SU-DHL-6 (cell line): Measurements from ENCODE around the gene SIX3.

Experiments used
- EZH2phosphoT487 ChIP-seq: fragments of 200-600 bp; sonication (generic), shearing (Covaris generic); conservative IDR thresholded peaks from 2 replicates; pipeline ENCODE4 v1.6.1; 2018; ENCODE audit warnings: mild to moderate bottlenecking, antibody characterized with exemption, low read length, moderate library complexity, mixed read lengths
- TF ChIP-seq, protein P1 (sequence below): fragments of 200-600 bp; sonication (generic); IDR thresholded peaks from one replicate; pipeline ENCODE4 v1.5.1; 2017; ENCODE audit warnings: antibody characterized with exemption, mild to moderate bottlenecking, low read length, moderate library complexity; ENCODE audit not compliant: insufficient read depth, poor library complexity, severe bottlenecking

DNA sequence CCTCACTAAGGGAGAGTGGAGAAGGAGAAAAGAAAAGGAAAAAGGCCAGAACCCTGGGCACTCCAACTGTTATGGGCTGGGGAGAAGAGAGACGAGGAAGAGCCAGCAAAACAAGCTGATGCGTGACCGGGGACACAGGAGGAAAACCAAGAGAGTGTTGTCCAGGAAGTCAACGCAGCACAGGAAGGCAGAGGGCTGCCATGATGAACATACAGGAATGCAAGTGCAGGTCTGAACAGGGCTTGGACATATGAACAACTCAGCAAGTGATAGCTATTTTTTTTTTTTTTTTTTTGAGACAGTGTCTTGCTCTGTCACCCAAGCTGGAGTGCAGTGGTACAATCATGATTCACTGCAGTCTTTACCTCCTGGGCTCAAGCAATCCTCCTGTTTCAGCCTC lies 28.4 kb downstream of the SIX3 start:
- TF ChIP-seq, protein P1, sequence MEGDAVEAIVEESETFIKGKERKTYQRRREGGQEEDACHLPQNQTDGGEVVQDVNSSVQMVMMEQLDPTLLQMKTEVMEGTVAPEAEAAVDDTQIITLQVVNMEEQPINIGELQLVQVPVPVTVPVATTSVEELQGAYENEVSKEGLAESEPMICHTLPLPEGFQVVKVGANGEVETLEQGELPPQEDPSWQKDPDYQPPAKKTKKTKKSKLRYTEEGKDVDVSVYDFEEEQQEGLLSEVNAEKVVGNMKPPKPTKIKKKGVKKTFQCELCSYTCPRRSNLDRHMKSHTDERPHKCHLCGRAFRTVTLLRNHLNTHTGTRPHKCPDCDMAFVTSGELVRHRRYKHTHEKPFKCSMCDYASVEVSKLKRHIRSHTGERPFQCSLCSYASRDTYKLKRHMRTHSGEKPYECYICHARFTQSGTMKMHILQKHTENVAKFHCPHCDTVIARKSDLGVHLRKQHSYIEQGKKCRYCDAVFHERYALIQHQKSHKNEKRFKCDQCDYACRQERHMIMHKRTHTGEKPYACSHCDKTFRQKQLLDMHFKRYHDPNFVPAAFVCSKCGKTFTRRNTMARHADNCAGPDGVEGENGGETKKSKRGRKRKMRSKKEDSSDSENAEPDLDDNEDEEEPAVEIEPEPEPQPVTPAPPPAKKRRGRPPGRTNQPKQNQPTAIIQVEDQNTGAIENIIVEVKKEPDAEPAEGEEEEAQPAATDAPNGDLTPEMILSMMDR: no peak
- TF ChIP-seq EZH2phosphoT487: no peak
